Stimulated activated CD8-positive, alpha-beta memory T cell treated with anti-CD3 and anti-CD28 coated beads, Interleukin-12 subunit alpha, Interleukin-12 subunit beta, amount 100 ng/mL, for 4 hours (primary cell): ENCODE results near the gene SLCO3A1.
"Not testable (repeated sequence)": the region's sequence is repeated elsewhere in the genome, so short reads cannot be mapped to it uniquely, and the experiment has no call there.

Experiments used
- DNase-seq: peaks from one replicate; pipeline ENCODE4 v3.0.0-alpha.2; 2020; ENCODE audit warnings: low read depth

Gene SLCO3A1

DNA sequence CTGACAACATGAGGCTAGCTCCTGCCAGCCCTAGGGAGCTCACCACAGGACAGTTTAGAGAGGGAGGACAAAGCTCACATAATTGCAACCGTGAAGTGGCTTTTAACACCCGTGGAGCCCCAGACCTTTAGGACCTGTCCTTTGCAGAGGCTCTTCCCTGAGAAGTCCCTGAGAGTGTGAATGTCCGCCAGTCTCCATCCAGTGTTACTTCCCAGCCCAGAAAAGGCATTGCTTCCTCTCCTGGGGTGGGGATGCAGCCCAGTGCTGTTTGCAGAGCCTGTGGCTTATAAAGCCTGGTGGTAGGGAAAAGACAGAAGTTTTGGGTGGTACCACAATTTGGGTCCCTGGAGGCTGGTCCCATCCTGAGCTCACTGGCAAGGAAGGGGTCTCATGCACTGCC lies 182.0 kb downstream of the SLCO3A1 start:
- DNase-seq: no peak

DNA sequence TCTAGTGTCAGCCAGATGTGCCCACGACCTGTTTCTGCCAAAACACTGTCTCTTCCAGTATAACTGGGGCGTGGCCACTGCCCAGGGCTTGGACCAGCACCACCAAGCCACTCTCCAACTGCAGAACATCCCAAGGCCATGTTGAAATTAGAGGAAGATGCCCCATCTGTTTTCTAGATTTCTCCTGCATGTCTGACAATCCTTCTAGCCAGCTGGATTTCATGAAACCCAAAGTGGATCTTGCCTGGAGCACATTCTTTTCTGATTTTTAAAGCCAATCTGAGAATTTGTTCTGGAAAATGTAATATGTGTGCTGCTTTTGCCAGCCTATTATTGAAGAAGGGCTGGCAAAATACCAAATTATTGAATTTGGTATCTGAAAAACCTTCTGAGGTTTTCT lies 182.5 kb downstream of the SLCO3A1 start:
- DNase-seq: no peak

DNA sequence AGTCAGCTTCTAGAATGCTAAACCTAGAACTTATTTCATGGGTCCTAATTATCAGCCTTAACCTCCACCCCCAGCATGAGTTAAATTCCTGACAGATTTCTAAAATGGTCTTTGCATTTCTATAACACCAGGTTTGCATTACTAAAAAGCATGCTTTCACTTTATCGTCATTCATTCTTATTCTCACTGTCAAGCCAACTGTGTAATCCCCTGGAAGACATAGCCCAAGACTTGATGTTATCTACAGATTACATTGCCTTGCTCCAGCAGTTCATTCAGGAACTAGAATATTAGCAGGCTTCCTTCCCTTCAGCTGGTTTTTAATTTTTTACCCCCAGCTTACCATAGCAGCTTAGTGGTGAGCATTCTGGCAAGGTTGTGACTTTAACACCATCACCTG lies 184.0 kb downstream of the SLCO3A1 start:
- DNase-seq: no peak

DNA sequence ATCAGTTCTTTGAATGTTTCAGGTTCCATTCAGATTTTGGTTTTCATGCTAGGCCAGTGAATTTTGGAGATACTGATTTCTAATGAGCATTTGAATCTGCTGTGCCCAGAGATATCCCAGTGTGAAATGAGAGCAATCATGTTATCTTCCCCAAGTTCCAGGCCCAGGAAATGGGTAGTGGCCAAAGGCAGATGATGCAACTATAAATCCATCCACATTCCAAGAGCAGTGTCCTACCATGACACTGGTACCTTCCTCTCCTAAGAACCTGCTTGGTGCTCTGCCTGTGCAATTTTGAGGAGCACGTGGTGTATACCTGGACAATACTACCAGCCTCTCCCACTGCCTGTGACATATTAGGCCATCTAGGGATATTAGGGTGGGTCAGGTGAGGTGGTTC lies 186.8 kb downstream of the SLCO3A1 start:
- no peak for DNase-seq

DNA sequence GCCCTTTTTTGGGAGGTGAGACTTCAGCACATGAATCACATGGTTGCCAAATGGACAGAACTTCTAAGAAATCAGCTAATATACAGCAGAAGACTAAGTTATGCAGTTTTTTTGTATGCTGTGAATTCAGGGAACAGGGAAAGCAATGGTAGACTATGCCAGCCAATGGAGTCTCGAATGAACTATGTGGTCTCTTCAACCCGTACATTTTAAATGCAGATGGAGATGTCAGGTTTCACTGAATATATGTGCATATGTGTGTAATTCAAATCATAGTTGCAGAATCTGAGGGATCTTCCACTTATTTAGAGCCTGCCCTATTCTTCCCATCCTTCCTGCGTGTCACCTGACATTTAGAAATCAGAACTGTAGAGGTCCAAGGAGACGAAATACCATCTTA lies 187.9 kb downstream of the SLCO3A1 start:
- no peak for DNase-seq

DNA sequence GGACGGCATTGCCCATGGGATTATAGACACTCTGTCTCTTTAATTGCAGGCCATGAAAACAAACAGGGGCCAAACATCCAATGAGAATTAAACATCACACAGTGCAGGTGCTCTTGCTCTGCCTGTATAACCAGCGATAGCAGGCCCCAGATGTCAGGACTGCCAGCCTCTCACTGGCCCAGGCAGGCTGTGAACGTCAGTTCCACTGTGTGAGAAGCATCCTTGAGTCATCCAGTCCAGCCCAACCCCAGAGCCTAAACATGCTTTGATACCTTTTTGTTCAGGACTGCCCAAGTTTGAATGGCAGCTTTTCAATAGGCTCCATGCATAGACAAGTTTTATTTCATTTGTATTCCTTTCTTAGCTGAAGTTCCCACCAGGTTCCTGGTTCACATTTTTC lies 189.8 kb downstream of the SLCO3A1 start:
- DNase-seq: no peak

DNA sequence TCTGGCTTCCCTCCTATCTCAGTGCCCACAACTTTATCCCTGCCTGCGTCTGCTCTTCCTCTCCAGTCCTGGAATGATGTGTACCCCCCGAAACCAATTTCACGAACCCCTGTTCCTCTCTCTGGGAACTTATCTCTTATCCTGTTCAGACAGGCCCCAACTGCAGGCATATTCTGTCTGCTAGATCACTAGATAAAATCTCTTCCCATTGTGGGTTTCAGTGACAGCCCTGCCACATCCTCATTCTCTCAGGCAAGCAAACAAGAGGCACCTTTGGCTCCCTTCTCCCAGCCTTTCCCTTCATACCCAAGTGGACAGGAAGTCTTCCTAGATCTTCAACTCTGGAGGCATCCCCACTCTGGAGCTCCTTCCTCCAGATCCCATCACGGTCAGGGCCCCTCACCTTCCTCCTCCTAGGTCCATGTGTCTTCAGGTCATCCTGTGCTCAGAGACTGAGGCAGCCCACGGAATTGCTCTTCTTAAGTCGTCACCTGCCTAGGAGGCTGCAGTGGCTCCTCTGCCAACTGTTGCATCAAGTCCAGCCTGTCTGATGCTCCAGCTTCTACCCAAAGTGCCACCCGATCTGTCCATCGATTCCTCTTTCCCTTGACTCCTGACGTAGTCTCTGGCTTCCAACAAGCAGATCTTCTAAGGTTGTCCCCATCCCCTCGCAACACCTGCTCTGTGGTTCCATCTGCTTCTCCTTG lies 190.8 kb downstream of the SLCO3A1 start:
- DNase-seq: no peak

DNA sequence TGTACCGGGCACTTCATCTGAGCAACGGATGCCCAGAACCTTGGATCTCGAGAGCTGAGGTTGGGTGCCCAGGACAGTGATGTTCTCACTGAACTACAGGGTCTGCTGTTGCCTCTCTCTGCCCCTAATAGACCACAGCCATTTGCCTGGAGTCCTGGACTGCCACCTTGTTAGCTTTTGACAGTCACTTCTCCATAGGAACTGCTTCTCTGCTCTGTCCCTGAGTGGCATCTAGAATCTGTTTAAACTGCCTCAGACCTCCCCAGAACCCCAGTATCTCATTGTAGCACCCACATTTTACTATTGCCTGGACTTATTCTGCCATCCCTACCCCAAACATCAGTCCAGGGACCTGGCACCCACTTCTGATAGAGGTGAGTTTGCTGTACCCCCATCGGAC lies 194.4 kb downstream of the SLCO3A1 start:
- DNase-seq: no peak

DNA sequence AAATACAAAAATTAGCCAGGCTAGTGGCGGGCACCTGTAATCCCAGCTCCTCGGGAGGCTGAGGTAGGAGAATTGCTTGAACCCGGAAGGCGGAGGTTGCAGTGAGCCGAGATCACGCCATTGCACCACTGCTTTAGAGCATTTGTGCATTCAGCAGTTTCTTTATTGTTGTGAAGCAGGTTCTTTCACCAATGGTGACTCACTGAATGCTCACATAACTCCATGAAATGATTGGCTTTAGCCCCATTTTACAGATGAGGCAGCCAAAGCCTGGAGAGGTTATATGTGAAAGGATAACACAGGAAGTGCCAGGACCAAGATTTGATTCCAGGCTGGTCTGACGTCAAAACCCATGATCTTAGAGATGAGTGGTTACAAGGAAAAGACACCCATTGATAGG lies 195.2 kb downstream of the SLCO3A1 start:
- no peak for DNase-seq

DNA sequence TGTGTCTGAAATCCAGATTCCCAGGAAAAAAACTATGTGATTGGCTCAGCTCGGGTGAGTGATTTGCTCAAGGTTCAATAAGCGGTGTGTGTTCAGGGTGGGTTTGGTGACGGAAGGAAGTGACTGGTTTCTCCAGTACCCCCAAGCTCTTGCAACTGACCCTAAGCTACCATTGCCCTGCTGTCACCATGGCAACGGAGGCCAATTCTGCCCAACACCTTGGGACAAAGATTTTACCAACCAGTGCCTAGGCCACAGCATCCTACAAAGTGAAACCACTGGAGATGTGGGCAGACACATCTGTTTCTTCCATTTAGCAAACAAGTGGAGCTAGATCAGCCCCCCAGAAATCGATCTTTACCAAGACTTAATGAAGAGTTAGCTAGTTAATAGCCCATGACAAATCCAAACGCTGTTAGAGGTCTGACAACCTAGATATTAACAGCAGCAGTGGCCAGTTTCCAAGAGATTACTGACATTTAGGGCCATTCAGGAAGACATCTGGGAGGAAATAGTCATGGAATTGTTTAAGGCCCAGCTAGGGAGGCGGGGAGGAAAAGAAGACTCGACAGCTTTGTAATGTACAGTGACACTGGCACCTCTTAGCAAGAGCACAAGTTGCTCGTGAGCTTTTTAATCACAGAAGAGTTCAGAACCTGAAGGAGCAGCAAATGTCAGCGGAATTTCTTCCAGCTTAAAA lies 195.9 kb downstream of the SLCO3A1 start:
- DNase-seq: no peak

DNA sequence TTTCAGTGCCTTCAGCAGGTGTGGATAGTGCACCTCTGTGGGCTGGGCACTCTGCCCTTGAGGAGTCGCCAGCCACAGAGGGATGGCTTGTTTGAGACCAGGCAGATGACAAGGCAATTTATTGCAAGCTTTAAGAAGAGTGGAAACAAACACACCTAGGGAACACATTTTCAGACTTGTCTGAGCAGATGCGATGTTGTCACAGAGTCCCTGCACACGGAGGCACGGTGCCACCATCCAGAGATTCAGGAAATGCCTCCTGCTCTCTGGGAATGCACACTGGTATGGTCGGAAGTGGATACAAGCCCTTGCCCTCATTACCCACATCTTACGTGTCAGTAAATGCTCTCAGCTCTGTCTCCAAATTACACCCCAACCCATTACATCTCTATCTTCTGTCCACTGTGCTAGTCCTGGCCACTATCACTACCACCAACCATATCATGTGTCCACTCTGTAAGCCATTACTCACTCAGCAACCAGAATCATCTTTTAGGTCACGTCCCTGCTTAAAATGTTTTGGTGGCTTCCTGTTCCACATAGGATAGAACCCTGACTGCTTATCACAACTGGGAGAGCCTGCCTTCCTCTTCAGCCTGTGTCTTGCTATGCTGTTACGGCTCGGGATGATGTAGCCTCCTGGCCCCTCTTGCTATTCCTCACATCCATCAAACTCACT lies 196.9 kb downstream of the SLCO3A1 start:
- no peak for DNase-seq

DNA sequence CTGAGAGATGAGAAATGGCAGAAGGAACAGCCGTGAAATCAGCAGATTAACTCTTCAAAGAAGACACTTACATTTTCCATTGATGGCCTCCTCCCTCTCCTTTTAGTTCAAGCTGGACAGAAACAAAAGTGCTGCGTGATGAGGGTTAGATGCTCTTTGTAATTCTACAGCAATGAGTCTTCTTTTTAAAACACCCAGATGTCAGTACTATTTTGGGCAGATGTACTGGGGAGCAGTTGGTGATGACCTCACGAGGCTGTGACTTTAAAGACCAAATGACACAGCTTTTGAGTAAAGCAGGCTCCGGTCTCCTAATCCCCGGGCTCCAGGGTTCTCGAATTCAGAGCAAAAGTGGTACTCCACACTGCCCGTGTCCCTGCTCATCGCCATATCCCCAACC lies 198.2 kb downstream of the SLCO3A1 start:
- DNase-seq: no peak

DNA sequence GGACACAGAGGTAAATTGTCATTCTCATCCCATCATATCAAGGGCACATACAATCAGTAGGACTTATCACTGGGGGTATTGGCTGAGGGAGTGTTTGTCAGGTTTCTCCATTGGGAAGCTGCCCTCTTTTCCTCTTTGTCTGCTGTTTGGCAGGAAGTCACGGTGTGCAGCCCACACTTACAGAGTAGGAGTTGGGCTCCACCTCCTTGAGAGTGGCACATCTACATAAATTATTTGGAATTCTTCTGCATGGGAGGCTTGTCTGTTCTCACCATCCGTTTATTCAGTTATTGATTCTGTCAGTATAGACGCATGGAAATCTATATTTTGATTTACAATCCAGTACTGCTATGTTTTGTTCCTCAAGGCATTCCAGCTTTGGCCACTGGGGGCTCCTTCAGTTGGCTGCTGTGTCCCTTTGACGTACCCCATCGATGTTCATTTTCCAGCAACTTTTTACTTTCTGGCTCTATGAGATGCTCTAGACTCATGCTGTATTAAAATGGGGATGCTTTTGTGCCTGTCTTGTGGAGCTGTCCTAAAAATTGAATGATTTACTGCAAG lies 200.3 kb downstream of the SLCO3A1 start:
- DNase-seq: no peak

DNA sequence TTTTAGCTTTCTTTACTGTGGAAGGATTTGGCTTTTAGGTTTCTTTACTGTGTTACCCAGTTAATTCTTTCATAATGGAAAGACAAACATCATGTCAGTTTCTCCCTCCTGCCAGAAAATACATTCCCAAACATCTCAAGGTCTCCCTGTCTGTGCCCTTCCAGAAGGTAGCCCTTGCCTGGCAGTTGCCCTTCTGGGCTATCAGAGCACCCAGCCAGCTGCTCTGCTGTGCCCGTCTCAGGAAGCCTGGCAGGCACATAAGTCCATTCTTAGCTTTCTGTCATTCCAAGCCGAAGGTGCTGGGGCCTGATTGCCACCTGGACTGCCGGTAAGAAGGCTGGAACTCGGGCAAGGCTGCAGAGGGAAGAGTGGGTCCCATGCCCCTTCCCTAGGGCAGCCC lies 203.4 kb downstream of the SLCO3A1 start:
- DNase-seq: no peak

DNA sequence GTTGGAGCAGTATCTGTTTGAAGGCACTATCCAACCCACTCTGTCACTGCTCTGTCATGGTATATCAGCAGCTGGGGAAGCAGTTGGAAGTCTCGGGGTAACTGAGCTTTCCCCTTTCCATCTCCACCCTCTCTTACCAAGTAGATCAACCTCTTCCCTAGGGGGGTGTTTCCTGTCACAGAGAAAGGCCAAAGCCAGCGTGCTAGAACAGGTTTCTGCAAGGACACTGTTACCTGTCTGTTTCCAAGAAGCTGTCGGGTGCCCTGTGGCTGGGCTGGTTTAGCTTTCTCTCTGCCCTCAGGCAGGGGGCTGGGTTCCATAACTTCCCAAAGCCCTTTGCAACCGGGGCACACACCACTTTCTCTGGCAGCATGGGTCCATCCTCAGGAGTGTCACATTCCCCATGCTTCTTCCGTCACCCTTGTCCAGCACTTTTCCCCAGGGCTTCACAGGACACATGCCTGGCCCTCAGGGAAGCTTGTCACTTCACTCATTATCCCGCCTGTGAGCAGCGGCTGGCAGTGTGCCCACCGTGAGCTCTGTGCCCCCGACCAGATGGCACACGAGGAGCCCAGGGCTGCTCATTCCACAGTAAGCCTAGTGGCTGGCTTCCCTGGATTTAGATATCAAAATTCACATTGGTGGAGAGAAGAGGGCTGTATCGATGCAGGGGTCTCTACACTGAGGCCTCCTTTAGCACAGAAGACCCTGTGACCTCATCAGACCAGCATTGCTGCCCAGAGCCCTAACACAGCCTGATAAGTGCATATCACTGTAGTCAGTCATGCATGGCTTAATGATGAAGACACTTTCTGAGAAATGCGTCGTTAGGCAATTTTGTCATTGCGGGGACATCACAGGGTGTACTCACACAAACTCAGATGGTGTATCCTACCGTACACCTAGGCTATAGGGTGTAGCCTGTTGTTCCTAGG lies 205.8 kb downstream of the SLCO3A1 start:
- no peak for DNase-seq

DNA sequence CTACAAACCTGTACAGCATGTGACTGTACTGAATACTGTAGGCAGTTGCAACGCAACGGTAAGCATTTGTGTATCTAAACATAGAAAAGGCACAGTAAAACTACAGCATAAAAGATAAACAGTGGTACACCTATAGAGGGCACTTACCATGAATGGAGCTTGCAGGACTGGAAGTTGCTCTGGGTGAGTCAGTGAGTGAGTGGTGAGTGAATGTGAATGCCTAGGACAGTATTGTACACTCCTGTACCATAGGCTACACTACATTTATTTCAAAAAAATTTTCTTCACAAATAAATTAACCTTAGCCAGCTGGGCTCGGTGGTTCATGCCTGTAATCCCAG lies 206.4 kb downstream of the SLCO3A1 start:
- not testable (repeated sequence) for DNase-seq

DNA sequence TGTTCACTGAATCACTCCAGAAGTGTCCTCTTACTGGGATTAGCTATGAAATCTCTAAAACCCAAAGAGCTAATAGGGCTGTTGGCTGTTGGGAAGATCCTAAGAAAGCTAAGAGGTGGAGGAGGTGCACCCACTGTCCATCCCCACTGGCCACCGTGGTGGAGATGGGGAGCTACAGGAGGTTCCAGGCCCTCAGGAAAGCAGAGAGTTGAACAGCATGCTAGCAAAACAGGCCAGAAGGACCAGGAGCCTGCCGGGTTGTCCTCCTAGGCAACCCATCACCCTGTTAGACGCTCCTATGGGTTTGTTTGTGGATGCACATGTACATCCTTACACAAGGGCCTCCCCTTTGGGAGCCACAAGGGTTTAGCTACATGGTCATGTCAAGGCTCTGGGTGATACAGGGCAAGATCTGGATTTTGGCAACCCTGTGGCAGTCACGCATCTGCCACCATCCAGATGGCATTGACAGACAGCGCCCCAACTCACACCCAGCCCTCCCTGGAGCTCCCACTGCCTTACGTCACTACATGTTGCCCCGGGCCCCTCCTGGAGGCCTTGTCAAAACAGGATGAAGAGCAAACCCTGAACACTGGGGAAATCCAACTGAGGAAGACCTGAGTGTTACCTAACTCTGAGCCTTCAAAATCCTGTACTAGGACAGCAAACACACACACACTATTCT lies 208.1 kb downstream of the SLCO3A1 start:
- no peak for DNase-seq

DNA sequence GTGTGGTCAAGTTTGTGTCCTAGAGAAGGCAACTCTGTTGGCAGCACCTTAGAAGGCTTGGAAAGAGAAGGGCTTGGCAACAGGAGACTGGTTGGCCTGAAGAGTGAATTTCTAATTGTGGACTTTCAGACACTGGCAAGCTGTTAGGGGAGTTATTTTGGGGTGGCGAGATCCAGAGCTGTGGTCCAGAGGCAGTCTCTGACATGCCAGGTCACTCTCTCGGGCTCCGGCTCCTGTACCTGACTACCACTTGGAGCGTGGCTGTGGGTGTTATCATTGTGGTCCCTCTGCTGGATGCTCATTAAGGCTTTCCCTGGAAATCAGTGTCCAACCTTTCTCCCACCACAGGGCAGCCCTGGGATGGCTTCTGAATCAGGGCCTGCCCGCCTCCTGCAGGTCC lies 209.0 kb downstream of the SLCO3A1 start:
- DNase-seq: no peak

DNA sequence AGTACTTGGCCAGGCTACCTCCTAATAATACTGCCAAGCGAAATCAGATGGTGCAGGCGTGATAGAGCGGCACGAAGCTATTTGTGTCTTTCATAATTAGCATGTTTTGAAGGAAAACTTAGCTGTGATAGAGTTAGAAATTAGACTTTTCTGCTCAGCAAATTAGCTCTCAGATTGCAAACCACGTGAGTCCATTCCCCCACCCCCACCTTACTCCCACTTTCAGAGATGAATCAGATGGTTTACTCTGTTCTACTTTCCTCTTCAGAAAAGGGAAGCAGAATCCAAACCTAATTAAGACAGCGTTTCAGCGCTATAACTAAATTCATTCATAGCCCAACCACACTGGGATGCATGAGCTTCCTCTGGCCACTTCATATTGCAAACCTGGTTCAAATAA lies 214.6 kb downstream of the SLCO3A1 start:
- no peak for DNase-seq

DNA sequence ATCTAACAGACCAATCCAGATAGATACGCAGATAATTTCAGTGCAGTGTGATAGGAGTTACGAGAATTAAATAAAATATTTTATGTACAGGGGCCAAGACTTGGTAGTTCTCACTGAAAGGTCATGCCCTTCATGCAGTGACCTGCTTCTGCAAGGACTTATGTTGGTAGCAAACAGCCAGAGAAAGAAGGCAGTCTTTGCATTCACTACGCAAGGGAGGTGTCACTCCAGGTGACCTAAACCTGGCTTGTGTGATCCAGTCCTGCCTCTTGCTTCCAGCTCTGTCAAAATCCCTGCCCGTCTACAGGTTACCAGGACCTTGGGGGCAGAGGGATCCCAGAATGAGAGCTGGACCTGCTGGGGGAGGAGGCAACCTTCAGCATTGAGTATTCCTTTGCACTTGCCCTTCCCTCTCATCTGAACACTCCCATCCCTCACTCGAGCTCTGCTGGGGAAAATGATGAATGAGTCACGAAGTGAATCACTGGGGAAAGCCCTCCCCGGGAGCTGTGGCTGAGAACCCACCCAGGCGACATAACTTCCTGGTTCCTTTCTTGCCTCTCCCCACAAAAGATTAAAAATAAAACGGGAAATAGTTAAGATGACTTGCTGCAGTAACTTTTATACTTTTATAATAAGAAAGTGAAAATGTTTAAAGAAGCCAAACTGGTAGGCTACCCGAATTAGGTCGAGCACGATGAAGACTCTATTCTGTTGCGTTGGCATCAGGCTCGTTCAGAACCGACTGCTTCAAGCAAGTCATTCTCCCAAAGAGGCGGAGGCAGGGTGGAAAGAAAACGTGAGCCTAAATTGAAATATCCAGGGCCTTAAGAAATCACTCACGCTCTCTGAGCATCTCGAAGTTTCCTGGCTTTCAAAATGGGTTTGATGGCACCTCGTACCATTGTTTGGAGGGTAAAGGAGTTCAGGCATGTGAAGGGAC lies 216.1 kb downstream of the SLCO3A1 start:
- DNase-seq: peak; percentile 31
